A549 (cell line): ENCODE data around the gene THBS1.

ENCODE experiments used
- CBX8 ChIP-seq: fragments of 200-600 bp; sonication (generic); IDR thresholded peaks from 2 replicates; pipeline ENCODE4 v1.6.1; 2016
- CTCF ChIP-seq: fragments of >200 bp; sonication (Bioruptor Twin); formaldehyde crosslinking; IDR thresholded peaks from 3 replicates; pipeline ENCODE4 v1.5.1; 2016
- EP300 ChIP-seq, 2 experiments: fragments of >200 bp; sonication (Bioruptor Twin); formaldehyde crosslinking; IDR thresholded peaks; 2 replicates in 1 of 2; 3 replicates in 1 of 2; pipeline ENCODE4 v1.6.1; 2016 to 2017
- JUN ChIP-seq, 2 experiments: fragments of >200 bp; sonication (Bioruptor Twin); formaldehyde crosslinking; IDR thresholded peaks; 2 replicates in 1 of 2; 3 replicates in 1 of 2; pipeline ENCODE4 v1.6.1; 2016 to 2017
- MAFK ChIP-seq: fragments of 450-650 bp; IDR thresholded peaks from 2 replicates; pipeline ENCODE4 v1.6.1; 2014; ENCODE audit not compliant: partially characterized antibody
- MAX ChIP-seq: IDR thresholded peaks from 2 replicates; pipeline ENCODE4 v1.6.1; 2012
- MYC ChIP-seq: IDR thresholded peaks from 2 replicates; pipeline ENCODE4 v1.6.1; 2012; ENCODE audit warnings: mild to moderate bottlenecking, inconsistent platforms, low read length, improper control_type of control experiment, borderline replicate concordance
- POLR2A ChIP-seq: IDR thresholded peaks from 2 replicates; pipeline ENCODE4 v1.6.1; 2012; ENCODE audit warnings: mild to moderate bottlenecking, low read length
- REST ChIP-seq: fragments of 200-600 bp; sonication (generic); IDR thresholded peaks from 2 replicates; pipeline ENCODE4 v1.6.1; 2016; ENCODE audit warnings: antibody characterized with exemption, mild to moderate bottlenecking, moderate library complexity
- SREBF2 ChIP-seq: fragments of 450-650 bp; IDR thresholded peaks from 2 replicates; pipeline ENCODE4 v1.6.1; 2014; ENCODE audit warnings: mild to moderate bottlenecking, moderate library complexity
- TF ChIP-seq, protein P1 (sequence below): fragments of 450-650 bp; IDR thresholded peaks from 2 replicates; pipeline ENCODE4 v1.6.1; 2014; ENCODE audit warnings: antibody characterized with exemption
- TF ChIP-seq, protein P2 (sequence below): fragments of >200 bp; sonication (Bioruptor Twin); formaldehyde crosslinking; IDR thresholded peaks from 3 replicates; pipeline ENCODE4 v1.6.1; 2016

GRCh38 chr15:39534996-39535395 is 45.9 kb upstream of the THBS1 start:
- no peak for TF ChIP-seq EP300 (IDR thresholded peaks at IDR 0.05)
- TF ChIP-seq CTCF, result no peak
- TF ChIP-seq MYC, result no peak
- no peak for TF ChIP-seq POLR2A
- TF ChIP-seq MAX, result no peak
- TF ChIP-seq REST, result no peak
- TF ChIP-seq CBX8, result no peak
- TF ChIP-seq, protein P1, sequence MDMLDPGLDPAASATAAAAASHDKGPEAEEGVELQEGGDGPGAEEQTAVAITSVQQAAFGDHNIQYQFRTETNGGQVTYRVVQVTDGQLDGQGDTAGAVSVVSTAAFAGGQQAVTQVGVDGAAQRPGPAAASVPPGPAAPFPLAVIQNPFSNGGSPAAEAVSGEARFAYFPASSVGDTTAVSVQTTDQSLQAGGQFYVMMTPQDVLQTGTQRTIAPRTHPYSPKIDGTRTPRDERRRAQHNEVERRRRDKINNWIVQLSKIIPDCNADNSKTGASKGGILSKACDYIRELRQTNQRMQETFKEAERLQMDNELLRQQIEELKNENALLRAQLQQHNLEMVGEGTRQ, result no peak
- TF ChIP-seq, protein P2, sequence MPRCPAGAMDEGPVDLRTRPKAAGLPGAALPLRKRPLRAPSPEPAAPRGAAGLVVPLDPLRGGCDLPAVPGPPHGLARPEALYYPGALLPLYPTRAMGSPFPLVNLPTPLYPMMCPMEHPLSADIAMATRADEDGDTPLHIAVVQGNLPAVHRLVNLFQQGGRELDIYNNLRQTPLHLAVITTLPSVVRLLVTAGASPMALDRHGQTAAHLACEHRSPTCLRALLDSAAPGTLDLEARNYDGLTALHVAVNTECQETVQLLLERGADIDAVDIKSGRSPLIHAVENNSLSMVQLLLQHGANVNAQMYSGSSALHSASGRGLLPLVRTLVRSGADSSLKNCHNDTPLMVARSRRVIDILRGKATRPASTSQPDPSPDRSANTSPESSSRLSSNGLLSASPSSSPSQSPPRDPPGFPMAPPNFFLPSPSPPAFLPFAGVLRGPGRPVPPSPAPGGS, result no peak
- TF ChIP-seq JUN (IDR thresholded peaks at IDR 0.05), result no peak
- no peak for TF ChIP-seq MAFK
- TF ChIP-seq SREBF2, result no peak
